Fibroblast of skin of left quadriceps (primary cell): ENCODE measurements around the gene PAAF1.
A peak's percentile ranks its signal among the peaks of the same experiment; 100 is the strongest.

Source experiments
- DNase-seq, 2 experiments: peaks; one replicate each; pipeline ENCODE4 v3.0.0-alpha.2; 2013; ENCODE audit warnings: low read depth in 2 of 2

The PAAF1 gene, protein sequence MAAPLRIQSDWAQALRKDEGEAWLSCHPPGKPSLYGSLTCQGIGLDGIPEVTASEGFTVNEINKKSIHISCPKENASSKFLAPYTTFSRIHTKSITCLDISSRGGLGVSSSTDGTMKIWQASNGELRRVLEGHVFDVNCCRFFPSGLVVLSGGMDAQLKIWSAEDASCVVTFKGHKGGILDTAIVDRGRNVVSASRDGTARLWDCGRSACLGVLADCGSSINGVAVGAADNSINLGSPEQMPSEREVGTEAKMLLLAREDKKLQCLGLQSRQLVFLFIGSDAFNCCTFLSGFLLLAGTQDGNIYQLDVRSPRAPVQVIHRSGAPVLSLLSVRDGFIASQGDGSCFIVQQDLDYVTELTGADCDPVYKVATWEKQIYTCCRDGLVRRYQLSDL

DNA sequence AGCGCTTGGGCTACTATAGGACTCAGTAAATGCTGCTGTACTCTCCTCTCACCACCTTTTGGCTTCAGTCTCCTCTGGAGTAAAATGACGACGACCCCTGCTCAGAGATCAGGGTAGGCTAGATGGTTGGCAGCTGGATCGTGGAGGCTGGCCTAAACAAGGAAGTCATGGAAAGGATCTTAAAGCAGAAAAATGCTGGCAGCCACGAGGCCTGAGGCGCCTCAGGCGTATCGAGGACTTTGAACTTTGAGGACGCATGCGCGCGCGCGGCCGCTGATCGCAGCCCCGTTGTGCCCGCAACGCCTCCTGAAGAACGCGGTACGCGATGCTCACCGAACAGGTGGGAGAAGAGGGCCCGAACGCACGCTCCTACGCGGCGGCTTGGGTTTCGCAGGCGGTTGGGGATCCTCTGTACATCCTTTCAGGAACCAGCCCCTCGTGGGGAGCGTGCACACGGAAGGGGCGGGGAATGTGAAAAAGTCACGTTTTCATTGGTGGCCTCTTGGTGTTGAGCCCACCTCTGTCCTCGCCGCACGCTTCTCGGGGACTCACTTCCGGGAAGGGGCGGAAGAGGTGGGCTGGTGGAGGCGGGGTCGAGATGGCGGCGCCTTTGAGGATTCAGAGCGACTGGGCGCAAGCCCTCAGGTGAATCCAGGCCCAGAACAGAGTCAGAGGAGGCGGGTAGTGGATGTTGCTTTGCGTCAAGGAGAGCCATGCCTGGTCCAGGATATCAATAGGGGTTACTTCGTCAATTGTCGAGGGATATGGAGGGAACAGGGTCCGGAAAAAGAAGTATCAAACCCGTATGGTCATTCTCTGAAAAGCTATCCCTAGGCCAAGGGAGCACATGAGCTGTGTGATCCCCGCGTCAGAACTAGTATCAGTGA is at the start of gene PAAF1, which contains the start of gene COA4:
TSS of gene PAAF1 (plus strand) at position 576 of the 887 bp plus-strand sequence. CDS start at position 599, 23 bp downstream.
TSS of gene COA4 (minus strand) at position 423 of the 887 bp plus-strand sequence. CDS start 3,468 bp downstream, outside the sequence.
- DNase-seq, result peak; percentile 90 to 91

DNA sequence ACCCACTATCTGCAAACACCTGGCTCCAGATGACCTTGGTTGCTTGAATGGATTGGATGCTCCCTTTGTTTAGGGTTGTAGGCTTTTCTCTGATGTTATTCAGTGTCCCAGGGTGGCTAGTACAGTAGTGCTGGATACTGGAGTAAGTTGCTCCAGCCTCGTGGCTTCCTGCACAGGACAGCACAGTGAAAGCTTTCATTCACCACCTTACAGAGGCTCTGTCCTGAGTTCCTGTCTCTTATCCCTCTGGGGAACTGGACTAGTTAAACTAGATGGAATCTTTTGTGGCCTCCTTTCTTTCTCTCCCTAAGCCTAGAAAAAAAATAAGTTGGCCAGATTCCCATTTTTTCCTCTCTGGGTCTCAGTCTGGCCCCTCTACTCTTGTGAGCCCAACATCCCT is 46.5 kb upstream of the PAAF1 start:
- no peak for DNase-seq

DNA sequence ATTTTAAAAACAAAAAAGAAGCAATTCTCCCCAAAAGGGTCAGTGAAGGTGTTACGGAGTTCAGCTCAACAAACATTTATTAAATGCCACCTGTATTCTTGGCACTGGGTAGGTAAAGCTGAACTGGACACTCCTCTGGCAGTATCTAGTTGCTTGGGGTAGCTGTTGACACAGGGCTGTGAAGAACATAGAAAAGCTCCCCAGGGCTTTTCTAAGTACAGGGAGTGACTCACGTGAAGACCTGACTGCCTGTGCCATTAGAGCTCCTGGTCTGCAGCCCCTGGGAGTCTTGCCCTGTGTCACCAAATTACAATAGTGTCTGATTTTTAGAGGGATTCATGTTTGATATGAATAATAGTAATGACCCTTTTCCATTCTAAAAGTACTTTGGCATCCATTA is 43.7 kb upstream of the PAAF1 start:
- DNase-seq, result no peak

DNA sequence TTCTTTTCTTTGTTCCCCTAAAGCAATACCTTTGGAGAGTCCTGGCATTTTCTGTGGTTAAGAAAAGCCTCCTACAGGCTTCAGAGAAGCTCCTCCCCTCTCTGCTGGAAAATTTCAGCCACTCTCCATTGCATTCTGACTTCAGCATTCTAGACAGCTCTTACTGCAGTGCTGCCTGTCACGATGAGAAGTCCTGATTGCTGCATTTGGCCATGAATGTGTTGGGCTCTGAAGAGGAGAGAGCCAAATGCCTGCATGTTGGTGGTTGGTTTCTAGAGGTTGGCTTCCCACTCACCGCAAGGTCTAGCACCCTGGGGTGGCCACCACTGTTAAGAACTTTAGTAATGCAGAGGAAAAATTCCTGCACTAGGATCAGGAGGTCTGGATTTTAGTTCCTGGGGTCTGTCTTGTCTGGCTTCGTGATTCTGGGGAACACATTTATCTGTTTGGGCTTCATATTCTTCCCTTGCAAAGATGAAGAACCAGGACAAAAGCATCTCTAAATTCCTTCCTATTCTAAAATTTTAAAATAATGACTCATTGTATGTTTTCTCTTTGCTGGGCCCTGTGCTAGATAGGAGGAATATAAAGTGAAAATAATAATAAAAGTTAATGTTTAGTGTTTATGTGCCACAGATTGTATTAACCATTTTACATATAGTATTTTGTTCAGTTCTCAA is 38.2 kb upstream of the PAAF1 start:
- DNase-seq, result peak; percentile 4 to 8

DNA sequence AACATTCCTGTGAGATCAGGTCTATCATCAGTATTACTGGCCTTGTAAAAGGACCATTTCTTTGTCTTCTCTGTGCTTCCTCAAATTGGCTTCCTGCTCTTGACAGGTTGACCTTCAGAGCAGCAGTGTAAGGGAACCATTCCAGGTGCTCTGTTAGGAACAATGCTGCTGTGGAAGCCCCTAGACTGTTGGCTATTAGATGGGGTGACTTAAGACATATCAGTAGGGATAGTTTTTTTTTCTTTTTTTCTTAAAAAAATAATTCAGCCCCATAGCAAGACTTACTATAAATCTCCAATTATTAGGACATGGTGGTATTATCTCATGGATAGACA is 37.7 kb upstream of the PAAF1 start:
- DNase-seq, result no peak

DNA sequence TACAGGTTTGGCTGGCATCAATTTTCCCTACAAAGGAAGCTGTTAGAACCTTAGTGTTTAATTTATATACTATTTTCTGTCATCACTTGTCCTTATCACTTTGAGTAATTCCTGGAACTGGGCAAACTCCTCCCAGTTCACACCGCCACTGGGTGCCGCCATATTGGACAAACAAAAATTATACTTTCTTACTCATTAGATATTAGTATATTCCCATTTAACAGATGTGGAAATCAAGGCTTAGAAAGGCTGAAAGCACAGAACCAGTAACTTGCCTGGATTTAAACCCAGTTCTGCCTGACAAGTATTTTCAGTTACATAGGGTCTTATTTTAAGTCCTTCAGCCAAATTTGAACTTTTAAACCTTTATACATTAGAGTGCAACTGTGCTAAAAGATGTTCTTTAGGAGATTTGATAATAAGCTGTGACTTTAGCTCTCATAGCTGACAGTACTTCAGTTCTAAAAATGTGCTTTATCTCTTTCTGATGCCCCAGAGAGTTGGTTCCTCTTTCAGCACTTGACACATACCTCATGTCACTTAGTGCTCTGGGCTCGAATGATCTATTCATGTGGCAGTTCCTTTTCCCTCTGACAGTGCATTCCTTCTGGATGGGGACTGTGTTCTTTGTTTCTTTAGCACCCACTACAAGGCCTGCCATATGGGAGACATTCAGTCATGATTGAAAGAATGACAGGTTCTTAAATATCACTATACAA is 25.6 kb upstream of the PAAF1 start:
- no peak for DNase-seq

DNA sequence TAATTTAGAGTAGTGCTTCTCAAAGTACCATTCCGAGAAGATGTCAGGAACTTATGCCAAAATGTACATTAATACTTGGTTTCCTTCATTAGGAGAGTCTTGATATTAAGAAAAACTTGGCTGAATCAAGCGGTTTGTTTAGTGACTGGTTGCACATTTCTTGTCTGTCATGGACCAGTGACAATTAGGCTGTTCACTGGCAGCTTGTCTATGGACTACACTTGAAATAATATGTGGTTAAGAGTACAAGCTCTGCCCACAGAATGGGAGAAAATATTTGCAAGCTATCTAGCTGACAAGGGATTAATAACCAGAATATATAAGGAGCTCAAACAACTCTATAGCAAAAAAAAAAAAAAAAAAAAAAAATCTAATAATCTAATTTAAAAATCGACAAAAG is 24.8 kb upstream of the PAAF1 start:
- no peak for DNase-seq

DNA sequence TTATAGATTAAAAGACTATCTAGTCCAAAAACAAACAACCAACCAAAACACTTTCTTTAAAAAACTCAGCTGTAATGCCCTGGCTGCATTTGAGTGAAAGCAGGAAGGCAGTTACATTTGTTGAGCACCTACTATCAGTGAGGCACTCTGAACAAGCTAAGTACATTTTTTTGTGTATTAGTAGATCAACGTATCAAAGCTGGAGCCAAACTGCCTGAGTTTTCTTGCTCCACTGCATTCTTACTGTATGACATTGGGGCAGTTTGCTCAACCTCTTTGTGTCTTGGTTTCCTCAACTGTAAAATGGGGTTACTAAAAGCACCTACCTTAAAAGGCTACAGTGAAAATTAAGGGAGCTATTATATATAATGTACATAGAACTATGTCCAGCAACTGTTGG is 22.1 kb upstream of the PAAF1 start:
- no peak for DNase-seq

DNA sequence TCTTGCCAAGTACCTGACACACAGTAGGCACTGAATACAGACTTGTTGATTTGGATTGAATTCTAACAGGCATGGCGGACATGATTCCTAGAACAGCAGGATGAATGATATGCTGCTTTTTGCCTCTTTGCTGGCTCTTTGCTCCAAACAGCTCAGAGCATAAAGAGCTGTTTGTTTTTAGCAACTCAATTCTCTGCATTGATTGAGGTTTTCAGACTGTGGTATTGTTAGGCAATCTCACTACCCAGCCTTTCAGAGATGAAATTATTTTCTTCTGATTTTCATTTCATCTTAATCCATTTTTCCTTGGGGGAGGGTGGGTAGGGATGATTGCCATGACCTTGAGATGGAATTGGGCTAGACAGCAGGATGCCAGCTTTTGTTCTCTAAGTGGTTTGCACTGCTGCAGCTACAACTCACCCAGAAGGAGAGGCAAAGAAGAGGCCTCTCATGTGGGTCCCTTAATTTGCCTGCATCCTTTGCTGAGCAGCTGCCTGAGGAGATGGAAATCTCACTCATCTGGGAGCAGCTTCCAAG is 20.7 kb upstream of the PAAF1 start:
- no peak for DNase-seq

DNA sequence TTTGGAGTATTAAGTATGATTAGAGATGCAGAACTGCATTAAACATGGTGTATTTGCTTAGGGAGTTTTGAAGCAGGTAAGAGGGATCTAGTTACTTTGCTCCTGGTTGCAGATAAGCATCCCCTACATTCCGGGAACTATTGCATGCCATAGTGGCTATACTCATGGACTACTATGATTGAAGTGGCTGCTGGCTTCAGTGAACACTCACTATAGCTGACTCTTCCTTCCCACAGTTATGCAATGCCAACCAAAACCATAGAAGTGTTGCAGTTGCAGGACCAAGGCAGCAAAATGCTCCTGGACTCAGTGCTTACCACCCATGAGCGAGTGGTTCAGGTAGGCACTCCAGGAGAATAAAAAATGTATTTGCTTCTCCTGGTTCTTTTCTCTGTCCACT is 17.1 kb upstream of the PAAF1 start:
- no peak for DNase-seq

DNA sequence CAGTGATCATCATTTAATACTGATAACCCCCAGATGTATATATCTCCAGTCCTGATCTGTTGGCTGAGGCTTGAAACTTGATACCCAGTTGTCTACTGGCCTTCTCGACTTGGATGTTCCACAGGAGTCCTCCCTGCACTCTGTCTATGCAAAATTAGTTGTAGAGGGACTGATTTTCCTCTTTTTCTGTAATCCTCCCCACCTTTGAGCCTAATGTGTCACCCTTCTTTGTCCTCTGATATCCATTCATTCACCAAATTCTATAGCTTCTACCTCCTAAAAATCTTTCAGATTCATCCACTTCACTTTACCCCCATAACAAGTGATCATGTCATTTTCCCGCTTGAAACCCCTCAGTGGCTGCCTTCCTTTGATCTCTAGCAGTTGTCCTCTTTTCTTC is 16.6 kb upstream of the PAAF1 start:
- no peak for DNase-seq

DNA sequence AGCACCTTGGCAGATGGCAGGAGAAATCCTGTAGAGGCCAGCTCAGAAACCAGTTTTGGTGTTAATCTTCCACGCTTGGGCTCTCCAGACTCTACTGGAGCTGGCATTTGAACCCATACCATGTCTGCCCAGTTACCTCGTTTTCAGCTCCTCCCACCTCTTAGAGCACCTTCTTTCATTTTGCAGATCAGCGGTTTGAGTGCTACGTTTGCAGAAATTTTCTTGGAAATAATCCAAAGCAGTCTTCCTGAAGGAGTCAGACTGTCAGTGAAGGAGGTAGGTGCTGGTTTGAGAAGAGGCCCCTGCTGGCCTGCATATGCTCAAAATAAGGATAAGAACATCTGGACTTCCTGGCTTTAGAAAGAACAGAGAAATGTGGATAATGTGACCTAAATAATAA is 13.8 kb upstream of the PAAF1 start:
- DNase-seq, result no peak

DNA sequence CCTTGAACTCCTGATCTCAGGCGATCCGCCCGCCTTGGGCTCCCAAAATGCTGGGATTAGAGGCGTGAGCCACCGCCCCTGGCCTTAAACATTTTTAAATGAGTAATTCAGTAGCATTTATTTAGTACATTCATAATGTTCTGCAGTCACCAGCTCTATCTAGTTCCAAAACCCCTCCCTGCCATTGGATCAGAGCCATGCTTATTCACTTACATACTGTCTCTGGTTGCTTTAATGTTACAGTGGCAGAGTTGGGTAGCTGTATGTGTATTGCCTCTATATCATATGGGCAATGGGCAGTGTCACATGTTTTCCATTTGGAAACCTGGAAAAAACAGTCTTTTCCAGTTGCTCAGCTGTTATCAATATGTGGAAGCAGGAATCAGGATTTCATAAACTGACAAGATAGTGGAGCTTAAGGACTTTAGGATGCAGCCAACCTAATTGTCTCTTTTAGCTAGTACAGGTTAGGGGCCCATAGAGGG is 10.7 kb upstream of the PAAF1 start:
- DNase-seq, result peak in 1 of 2 experiments; percentile 29

DNA sequence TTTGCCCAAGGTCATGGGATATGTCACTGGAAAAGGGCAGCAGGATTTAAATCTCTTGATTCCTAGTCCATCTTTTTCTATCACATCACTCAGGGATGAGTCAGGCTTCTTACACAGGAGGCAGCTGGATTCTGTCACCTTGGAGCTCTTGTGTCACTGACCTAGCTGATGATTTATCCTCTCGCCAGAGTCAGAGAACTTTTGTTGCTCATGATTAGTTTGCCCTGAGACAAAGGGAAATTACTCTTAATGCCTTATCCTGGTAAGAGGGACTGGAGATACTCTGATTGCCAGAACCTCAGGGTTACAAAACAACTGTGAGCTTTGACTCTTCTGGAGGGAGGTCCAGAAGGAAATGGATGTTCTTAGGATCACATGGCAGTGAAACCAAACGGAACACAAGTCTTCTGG is 10.2 kb upstream of the PAAF1 start:
- DNase-seq, result peak; percentile 45 to 55

DNA sequence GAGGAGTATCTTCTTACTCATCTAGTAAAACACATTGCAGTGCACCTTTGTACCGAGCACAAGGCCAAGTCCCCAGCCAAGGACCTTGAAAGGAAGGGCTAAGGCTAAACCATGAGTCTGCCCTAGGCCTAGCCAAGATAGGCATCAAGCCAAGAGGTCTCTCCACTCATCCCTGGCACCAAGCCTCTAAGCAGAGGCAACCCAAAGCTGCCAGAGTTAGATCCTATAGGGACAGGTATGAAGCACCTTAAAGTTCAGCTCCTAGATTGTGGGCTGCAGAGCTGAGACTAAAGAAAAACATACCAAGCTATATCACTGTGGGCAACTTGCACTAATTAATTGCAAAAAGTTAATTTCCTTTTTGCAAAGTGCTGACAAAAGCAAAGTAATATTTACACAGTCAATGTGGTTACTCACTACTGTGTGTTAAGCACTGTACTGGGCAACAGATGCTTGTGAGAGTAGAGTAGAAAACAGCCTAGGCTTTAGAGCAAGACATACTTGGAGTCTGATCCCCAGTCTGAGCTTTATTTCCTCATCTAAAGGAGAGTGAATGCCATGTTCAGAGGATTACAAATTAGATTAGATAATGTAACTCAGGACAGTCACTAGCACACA is 7.4 kb upstream of the PAAF1 start:
- no peak for DNase-seq

DNA sequence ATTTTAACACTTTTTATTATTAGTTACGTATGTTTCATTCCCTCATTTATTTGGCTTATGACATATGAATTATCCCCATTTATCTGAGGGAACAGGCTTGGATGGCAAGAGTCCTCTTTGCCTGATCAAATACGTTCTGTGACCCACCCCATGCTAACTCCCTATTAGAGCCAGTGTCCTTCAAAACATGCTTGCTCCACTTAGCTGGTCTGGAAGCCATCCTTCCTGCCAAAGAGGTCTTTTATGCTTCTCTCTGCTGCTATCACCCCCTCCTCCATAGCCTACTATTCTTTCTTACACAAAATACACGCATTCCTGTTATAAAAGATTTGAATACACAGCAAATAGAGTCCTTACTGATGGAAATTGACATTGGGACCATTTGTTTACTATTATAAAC is 6.5 kb upstream of the PAAF1 start:
- DNase-seq, result no peak

DNA sequence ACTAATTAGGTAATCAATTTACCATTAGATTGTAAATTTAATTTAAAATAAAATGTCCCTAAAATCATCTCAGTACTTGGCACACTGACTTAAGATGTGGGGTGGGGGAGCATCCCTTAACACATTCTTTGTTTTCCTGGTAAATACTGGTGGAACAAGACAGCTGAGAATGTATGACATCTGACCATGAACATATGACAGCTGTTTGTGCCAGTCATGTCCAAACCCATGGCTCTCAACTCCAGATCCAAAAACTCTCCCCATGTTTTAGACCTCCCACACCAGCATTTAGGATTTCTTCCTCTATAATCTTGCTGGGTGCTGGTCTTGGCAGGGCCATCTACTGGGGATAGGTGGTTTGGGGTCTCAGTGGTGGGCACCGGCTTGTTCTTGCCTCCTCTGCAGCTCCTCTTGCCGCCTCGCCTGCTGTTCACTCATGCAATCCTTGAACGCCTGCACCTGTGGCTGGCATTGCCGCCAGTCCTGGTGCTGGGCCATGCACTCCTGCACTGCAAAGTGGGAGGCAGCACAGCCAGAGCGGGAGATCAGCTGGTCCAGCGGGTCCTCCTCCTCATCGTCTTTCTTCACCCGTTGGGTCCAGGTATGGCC is 3.9 kb upstream of the PAAF1 start:
- no peak for DNase-seq

DNA sequence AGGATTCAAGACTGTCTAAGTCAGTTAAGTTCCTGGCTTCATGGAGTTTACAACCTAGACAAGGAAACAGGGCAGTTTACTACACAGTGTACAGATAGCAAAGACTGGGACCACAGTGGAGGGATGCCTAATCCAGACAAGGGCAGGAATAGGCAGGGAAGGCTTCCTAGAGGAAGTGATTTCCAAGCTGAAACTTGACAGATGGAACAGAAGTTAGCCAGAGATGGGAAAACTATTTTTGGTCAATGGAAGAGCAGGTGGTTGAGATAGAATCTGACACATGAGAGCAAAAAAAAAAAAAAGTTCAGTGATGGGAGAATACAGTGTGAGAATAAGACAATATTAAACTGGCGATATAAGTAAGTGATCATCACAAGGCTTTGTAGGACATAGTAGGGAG is 1.4 kb upstream of the PAAF1 start:
- DNase-seq, result no peak

DNA sequence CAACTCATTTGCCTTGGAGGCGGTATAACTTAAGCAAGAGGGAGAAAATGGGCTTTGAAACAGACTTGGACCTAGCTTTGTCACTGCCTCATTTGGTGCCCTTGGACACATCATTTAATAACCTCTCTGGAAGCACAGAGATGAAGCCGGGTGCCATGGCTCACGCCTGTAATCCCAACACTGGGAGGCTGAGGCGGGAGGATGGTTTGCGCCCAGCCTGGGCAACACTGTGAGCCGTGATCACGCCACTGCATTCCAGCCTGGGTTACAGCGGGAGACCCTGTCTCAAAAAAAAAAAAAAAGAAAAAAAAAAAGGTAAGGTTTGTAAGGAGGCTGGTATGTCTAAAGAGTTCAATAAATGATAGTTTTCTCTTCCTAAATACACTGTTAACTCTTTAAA is 959 bp upstream of the PAAF1 start:
- DNase-seq, result no peak

DNA sequence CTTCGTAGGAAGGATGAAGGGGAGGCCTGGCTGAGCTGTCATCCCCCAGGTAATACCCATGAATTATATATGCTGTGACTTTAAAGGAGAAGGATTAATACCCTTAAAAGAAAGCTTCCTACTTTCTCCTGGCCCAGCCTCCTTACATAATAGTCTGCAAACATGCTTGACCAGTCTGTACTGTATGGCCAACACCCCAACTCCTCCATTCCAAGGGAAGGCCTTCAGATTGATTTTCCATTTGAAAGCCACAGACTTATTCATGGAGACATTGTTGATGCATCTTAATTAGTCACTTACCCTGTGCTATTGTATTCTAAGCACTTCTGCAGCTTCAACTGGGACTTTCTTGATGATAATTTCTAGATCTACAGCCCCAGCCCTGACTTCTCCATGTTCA is 2.0 kb downstream of the PAAF1 start:
- no peak for DNase-seq
